ENCODE results near the gene WDFY2.
"Not testable (repeated sequence)": the region's sequence is repeated elsewhere in the genome, so short reads cannot be mapped to it uniquely, and the experiment has no call there.

WDFY2 gene

DNA sequence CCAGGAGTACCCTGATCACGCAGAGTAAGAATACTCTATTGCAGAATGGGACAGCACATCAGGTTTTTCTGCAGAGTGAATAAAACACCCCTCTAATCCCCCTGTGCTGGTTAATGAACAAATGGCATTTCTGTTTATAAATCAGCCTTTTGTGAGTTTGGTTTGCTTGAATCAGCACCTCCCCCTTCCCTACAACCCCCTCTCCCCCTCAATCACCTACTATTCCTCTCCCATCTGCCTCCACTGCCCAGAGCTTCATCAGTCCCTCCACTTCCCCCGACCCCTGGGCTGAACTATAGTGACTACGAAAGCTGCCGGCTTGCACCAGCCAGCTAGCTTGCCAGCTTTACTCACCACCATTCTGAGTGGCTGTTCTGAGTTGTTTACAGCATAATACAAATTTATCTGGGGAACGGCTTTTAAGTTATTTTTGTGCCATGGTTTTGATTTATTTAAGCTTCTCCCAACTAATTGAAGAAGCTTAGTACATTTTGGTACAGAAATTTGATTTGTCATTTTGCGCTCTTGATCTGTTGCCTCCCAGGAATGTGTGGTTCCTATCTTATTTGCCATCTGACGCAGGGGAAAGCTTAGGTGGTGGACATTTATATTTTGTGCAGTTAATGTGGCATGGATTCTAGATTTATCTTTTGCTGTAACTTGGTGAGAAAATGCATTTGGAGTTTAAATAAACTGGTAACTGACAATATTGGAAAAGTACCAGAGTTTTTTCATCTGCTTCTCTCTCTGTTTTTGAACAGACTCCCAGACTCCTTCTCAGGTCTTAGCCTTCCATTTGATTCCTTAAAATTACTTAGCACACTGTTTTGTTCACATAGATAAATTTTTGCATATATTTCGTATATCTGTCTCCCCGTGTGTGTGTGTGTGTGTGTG, 41.7 kb upstream of the WDFY2 start:
- no peaks in the 10 kb centered on the region for H3K9me3 Mint-ChIP-seq
- TF ChIP-seq, protein P1, sequence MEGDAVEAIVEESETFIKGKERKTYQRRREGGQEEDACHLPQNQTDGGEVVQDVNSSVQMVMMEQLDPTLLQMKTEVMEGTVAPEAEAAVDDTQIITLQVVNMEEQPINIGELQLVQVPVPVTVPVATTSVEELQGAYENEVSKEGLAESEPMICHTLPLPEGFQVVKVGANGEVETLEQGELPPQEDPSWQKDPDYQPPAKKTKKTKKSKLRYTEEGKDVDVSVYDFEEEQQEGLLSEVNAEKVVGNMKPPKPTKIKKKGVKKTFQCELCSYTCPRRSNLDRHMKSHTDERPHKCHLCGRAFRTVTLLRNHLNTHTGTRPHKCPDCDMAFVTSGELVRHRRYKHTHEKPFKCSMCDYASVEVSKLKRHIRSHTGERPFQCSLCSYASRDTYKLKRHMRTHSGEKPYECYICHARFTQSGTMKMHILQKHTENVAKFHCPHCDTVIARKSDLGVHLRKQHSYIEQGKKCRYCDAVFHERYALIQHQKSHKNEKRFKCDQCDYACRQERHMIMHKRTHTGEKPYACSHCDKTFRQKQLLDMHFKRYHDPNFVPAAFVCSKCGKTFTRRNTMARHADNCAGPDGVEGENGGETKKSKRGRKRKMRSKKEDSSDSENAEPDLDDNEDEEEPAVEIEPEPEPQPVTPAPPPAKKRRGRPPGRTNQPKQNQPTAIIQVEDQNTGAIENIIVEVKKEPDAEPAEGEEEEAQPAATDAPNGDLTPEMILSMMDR (IDR thresholded peaks at IDR 0.05; ENCODE audit: unreplicated experiment in 3 of 3) = no peak
- H3K36me3 Mint-ChIP-seq (ENCODE audit: low read depth) = no peaks in the 10 kb centered on the region
- peak overlapping the region in 1 of 3 experiments; percentile 17 for H3K4me3 Mint-ChIP-seq
- peaks cover 4% of the 10 kb centered on the region for H3K27me3 Mint-ChIP-seq (ENCODE audit: low read depth)
- peak overlapping the region; percentile 61 to 91 (median 85) for H3K27ac Mint-ChIP-seq
- peaks cover 41% of the 10 kb centered on the region for H3K4me1 Mint-ChIP-seq

DNA sequence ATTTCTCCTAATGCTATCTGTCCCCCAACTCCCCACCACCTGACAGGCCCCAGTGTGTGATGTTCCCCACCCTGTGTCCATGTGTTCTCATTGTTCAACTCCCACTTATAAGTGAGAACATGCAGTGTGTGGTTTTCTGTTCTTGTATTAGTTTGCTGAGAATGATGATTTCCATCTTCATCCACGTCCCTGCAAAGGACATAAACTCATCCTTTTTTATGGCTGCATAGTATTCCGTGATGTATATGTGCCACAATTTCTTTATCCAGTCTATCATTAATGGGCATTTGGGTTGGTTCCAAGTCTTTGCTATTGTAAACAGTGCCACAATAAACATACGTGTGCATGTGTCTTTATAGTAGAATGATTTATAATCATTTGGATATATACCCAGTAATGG, 38.8 kb upstream of the WDFY2 start:
- not testable (repeated sequence) for H3K27ac Mint-ChIP-seq; H3K4me3 Mint-ChIP-seq; H3K27me3 Mint-ChIP-seq (ENCODE audit: low read depth); H3K36me3 Mint-ChIP-seq (ENCODE audit: low read depth); H3K9me3 Mint-ChIP-seq
- H3K4me1 Mint-ChIP-seq = peaks cover 22% of the 10 kb centered on the region

DNA sequence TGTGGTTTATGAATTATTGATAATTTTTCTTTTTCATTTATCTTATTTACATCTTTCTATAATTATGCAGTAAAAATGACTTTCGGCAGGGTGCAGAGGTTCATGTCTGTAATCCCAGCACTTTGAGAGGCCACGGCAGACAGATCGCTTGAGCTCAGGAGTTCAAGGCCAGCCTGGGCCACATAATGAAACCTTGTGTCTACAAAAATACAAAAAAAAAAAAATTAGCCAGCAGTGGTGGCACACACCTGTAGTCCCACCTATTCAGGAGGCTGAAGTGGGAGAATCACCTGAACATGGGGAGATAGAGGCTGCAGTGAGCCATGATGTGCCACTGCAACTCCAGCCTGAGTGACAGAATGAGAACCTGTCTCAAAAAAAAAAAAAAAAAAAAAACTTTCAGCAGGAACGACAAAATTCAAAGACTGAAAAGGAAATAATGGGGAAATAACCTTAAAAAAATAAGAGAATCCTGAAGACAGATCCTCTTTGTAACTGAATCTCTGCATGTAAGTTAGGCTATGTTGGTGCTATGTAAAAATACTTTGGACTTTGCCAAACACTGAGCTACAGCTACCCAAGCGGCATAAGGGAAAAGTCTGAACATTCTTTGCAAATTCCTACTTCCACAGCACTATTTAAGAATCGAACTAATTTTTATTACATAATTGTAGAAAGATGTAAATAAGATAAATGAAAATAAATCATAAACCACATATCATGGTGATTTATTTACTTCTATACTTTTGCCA, 36.7 kb upstream of the WDFY2 start:
- Mint-ChIP-seq H3K27me3 (ENCODE audit: low read depth) (peaks cover 4% of the 10 kb centered on the region), H3K9me3 (no peaks in the 10 kb centered on the region), H3K4me3 (no peak overlapping the region), H3K4me1 (peaks cover 5% of the 10 kb centered on the region), H3K36me3 (ENCODE audit: low read depth) (no peaks in the 10 kb centered on the region), H3K27ac (no peak overlapping the region)
- TF ChIP-seq, protein P1 (IDR thresholded peaks at IDR 0.05; ENCODE audit: unreplicated experiment in 3 of 3) = no peak

DNA sequence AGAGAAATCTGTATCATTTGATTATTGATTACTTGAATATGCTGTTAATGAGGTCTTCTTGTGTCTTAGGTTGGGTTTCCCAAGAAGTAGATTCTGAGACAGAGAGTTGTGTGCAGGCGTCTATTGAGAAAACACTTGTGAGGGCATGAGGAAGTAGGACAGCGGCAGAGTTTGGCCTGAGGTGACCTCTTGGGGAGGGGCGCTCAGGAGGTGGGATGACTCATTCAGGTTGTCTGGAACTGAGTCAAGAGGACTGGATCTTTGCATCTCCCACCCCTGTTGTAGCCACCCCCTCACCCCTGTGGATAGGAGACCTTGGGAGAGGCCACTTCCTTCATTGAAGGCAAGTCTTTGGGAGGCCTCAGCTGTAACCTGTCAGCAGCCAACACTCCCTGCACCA, 35.2 kb upstream of the WDFY2 start:
- Mint-ChIP-seq H3K9me3 (no peaks in the 10 kb centered on the region), H3K4me3 (no peak overlapping the region), H3K27me3 (ENCODE audit: low read depth) (peaks cover 4% of the 10 kb centered on the region), H3K36me3 (ENCODE audit: low read depth) (no peaks in the 10 kb centered on the region), H3K4me1 (no peaks in the 10 kb centered on the region), H3K27ac (no peak overlapping the region)
- TF ChIP-seq, protein P1 (IDR thresholded peaks at IDR 0.05; ENCODE audit: unreplicated experiment in 3 of 3) = no peak

DNA sequence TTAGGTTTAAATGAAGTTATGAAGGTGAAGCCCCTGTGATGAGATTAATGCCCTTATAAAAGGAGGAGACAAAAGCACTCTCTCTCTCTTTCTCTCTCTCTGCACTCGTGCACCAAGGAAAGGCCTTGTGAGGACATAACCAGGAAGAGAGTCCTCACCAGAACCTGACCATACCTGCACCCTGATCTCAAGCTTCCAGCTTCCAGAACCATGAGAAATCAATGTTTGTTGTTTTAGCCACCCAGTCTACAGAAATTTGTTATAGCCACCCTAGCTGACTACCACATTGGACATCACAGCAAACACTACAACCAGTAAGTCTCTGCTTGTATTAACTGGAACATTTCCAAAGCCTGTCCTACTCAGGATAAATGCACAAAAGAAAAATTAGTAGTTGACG, 34.7 kb upstream of the WDFY2 start:
- no peak overlapping the region for H3K4me3 Mint-ChIP-seq
- H3K4me1 Mint-ChIP-seq = no peaks in the 10 kb centered on the region
- no peaks in the 10 kb centered on the region for H3K36me3 Mint-ChIP-seq (ENCODE audit: low read depth)
- H3K27me3 Mint-ChIP-seq (ENCODE audit: low read depth) = peaks cover 4% of the 10 kb centered on the region
- H3K27ac Mint-ChIP-seq = no peak overlapping the region
- H3K9me3 Mint-ChIP-seq = no peaks in the 10 kb centered on the region
- TF ChIP-seq, protein P1 (IDR thresholded peaks at IDR 0.05; ENCODE audit: unreplicated experiment in 3 of 3) = no peak

DNA sequence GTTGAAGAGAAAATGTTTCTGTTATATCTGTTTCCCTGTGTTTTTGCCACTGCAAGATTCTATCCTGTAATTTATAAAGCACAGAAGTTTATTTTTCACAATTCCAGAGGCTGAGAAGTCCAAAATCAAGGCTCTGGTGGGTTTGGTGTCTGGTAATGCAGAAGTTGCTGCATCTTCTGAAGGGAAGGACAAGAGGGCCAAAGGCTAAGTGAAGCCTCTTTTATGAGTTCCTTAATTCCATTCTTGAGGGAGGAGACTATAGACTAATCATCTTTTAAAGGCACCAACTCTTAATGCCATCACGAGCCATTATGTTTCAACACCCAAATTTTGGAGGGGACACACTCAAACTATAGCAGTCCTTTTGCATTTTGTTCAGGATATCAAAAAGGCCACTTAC, 34.1 kb upstream of the WDFY2 start:
- no peak overlapping the region for H3K27ac Mint-ChIP-seq
- TF ChIP-seq, protein P1 (IDR thresholded peaks at IDR 0.05; ENCODE audit: unreplicated experiment in 3 of 3) = no peak
- H3K9me3 Mint-ChIP-seq = no peaks in the 10 kb centered on the region
- H3K36me3 Mint-ChIP-seq (ENCODE audit: low read depth) = no peaks in the 10 kb centered on the region
- H3K4me3 Mint-ChIP-seq = no peak overlapping the region
- H3K4me1 Mint-ChIP-seq = no peaks in the 10 kb centered on the region
- H3K27me3 Mint-ChIP-seq (ENCODE audit: low read depth) = peaks cover 4% of the 10 kb centered on the region

Data from nephron (organoid).